PFSK-1 (cell line): ENCODE data around the gene KASH5.

Experiments
- POLR2AphosphoS5 ChIP-seq: IDR thresholded peaks from 2 replicates; pipeline ENCODE4 v1.6.1; 2012; ENCODE audit warnings: low read depth, mild to moderate bottlenecking, control low read depth, low read length, moderate library complexity
- REST ChIP-seq, 2 experiments: IDR thresholded peaks; 2 replicates each; pipeline versions ENCODE4 v1.6.1 to v1.8.0; 2011 to 2012; ENCODE audit warnings: low read depth in 2 of 2, low read length in 2 of 2, control low read depth in 1 of 2, inconsistent platforms in 1 of 2, mild to moderate bottlenecking in 1 of 2, moderate library complexity in 1 of 2; ENCODE audit not compliant: insufficient read depth in 1 of 2
- TAF1 ChIP-seq: IDR thresholded peaks from 2 replicates; pipeline ENCODE4 v1.6.1; 2012; ENCODE audit warnings: low read length, control low read depth, borderline replicate concordance; ENCODE audit not compliant: insufficient read depth

DNA sequence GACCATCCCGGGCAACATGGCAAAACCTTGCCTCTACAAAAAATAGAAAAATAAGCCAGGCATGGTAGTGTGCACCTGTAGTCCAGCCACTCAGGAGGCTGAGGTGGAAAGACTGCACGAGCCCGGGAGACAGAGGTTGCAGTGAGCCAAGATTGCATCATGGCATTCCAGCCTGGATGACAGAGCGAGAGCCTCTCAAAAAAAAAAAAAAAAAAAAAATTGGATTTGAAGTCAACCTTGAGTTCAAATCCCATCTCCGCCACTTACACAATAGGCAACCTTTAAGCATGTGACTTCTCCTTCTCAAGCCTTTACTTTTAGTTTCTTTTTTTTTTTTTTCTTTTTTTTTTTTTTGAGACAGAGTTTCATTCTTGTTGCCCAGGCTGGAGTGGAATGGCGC lies 12.0 kb downstream of the KASH5 start:
- TF ChIP-seq TAF1 (no peak), REST (IDR thresholded peaks at IDR 0.05; ENCODE audit: insufficient read depth in 1 of 2, low read depth in 2 of 2, low read length in 2 of 2) (no peak), POLR2AphosphoS5 (no peak)
